ENCODE measurements around the gene PLA2G4E. TPM values are rescaled to one million over a fixed set of nuclear protein-coding genes. Genes with fewer than 3 reads are reported as not detected.

The PLA2G4E gene
- total RNA-seq, 2 experiments from 2014 or later: not detected

DNA sequence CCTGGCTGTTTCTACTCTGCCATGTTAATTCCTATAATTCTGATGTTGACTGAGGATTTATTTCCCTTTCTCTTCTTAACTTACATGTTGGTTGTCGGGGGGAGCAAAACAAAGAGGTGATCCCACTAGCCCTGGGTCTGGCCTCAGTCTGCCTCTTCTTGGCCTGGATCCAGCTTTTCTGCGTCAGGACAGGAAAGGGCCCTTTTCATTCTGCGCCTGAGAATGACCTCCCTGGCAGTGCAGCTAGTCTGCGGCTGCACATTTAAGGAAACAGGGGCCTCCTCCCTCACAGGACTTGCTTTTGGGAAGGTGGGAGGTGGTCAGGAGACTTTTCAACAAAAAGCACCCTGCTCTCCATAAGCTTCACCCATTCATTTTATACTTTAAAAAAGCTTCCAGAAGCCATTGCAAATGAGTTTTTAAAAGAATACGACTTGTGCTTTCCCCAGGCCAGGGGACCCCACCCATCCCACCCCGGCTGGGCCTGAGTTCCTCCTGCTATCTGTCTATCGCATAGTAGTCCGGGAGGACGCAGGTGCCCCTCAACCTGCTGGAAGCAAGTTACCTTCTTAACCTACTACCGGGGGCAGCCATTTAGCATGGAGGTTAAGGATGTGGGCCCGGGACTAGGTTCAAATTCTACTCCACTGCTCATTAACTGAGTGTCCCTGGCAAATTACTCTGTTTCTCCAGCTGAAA, 27.2 kb downstream of the PLA2G4E start:
- H3K9me3 Mint-ChIP-seq: no peaks in the 10 kb centered on the region
- no peak overlapping the region for H3K27ac Mint-ChIP-seq
- POLR2A ChIA-PET: no interaction called here
- no peak for DNase-seq
- CTCF ChIA-PET: interaction anchor here (1.0 kb wide), 2 partner anchors 9 to 12 kb away, joined by 3 to 4 read pairs; no protein-coding TSS in a partner anchor
- H3K4me1 Mint-ChIP-seq: no peaks in the 10 kb centered on the region
- H3K36me3 Mint-ChIP-seq (ENCODE audit: low read depth): no peaks in the 10 kb centered on the region
- no peak overlapping the region for H3K4me3 Mint-ChIP-seq
- H3K27me3 Mint-ChIP-seq: no peaks in the 10 kb centered on the region

DNA sequence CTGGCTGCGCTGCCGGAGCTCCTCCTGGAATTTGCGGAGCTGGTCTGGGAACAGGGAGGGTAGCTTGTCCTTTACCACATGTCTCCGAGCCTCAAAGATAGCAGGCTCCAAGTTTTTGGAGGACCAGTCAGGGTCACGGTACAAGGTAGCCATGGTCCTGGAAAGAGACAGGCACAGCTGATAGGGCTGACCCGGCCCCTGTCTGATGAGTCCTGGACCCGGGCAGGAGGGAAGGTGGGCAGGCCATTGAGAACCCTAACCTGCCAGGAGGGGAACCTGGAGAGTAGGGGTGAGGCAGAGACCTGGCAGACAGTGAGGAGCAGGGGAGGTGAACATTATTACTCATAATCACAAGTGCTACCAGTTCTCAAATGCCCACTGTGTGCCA, 28.0 kb downstream of the PLA2G4E start:
- no peak for DNase-seq
- Mint-ChIP-seq H3K4me3 (no peak overlapping the region), H3K9me3 (no peaks in the 10 kb centered on the region), H3K27me3 (no peaks in the 10 kb centered on the region), H3K27ac (no peak overlapping the region), H3K4me1 (no peaks in the 10 kb centered on the region), H3K36me3 (ENCODE audit: low read depth) (no peaks in the 10 kb centered on the region)
- POLR2A ChIA-PET: no interaction called here
- CTCF ChIA-PET: interaction anchor here (0.5 to 1.1 kb wide), 3 partner anchors 11 to 527 kb away, joined by 3 read pairs; no protein-coding TSS in a partner anchor

DNA sequence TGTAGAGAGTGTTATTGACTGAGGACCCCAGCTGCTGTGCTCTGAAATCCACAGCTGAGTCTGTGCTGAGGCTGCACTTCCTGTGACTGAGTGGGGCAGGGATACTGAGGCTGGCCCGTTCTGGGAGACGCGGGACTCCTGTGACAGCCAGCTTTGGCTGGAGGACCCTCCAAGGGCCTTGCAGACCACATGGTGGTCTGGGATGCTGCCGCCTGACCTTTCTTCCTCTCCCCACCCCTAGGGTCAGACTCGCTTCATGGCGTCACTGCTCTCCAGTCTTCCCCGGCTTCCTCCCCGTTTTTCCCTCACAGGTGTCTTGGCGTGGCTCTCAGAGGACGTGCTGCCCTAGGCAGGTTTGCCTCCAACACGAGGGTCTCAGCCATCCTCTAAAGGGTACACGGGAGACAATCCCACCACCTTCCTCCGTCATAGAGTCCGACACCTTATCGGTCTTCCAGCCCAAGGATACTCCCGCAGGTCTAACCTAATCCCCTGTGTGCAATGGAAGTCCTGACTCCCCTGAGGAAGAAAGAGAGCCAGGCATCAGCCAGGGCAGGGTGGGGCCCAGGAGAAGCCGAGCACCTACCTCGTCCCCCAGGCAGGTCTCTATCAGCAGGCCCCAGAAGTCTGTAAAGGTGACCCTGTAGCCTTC, 28.6 kb downstream of the PLA2G4E start:
- Mint-ChIP-seq H3K4me1 (no peaks in the 10 kb centered on the region), H3K36me3 (ENCODE audit: low read depth) (no peaks in the 10 kb centered on the region), H3K4me3 (no peak overlapping the region), H3K9me3 (no peaks in the 10 kb centered on the region), H3K27ac (no peak overlapping the region), H3K27me3 (no peaks in the 10 kb centered on the region)
- ChIA-PET CTCF (interaction anchor here (0.5 to 1.1 kb wide), 3 partner anchors 11 to 526 kb away, joined by 3 read pairs; no protein-coding TSS in a partner anchor), POLR2A (no interaction called here)
- no peak for DNase-seq

DNA sequence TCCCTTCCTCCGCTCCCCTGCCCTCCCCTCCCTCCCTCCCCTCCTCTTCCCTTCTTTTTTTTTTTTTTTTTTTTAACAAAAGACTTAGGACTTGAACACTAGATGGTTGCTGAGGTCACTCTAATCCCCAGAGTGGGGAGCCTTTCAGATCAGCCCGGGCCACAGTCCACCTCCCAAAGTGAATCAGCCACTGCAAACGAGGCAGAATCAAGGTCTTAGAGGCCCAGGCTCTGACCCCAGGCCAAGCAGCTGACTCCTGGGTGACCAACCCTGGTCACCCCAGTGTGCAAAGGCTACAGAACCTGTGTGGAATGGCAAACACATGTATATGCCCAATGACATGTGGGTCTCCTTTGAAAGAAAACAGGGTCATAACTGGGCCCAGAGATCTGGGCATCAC, 30.2 kb downstream of the PLA2G4E start:
- ChIA-PET POLR2A (no interaction called here), CTCF (interaction anchor here (1.0 to 2.5 kb wide), 7 partner anchors 8 to 141 kb away, joined by 3 to 20 read pairs (median 4); no protein-coding TSS in a partner anchor)
- H3K9me3 Mint-ChIP-seq: no peaks in the 10 kb centered on the region
- H3K4me1 Mint-ChIP-seq: no peaks in the 10 kb centered on the region
- no peaks in the 10 kb centered on the region for H3K27me3 Mint-ChIP-seq
- no peak overlapping the region for H3K27ac Mint-ChIP-seq
- no peak overlapping the region for H3K4me3 Mint-ChIP-seq
- DNase-seq: no peak
- no peaks in the 10 kb centered on the region for H3K36me3 Mint-ChIP-seq (ENCODE audit: low read depth)

DNA sequence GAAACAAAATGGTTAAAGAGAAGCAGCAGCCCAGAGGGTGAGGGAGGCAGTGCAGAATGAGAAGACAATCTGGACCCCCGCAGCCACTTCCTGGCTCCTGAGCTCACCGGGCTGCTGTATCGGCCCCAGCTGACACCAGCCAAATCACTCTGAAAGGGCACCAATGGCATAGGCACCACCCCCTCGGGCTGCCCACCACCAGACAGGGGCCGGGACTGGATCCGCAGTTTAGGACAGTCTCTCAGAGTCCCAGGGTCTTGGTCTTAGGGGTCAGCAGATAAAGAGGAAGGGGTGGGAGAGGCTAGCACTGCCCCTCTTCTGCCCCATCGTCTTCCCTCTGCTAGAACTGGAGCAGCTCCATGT, 30.6 kb downstream of the PLA2G4E start:
- DNase-seq: no peak
- Mint-ChIP-seq H3K9me3 (no peaks in the 10 kb centered on the region), H3K27me3 (no peaks in the 10 kb centered on the region), H3K36me3 (ENCODE audit: low read depth) (no peaks in the 10 kb centered on the region), H3K27ac (no peak overlapping the region), H3K4me1 (no peaks in the 10 kb centered on the region), H3K4me3 (no peak overlapping the region)
- POLR2A ChIA-PET: no interaction called here
- CTCF ChIA-PET: interaction anchor here (0.6 to 2.5 kb wide), 21 partner anchors 8 to 523 kb away, joined by 3 to 20 read pairs (median 4); partner anchors contain the start of gene PLA2G4E

DNA sequence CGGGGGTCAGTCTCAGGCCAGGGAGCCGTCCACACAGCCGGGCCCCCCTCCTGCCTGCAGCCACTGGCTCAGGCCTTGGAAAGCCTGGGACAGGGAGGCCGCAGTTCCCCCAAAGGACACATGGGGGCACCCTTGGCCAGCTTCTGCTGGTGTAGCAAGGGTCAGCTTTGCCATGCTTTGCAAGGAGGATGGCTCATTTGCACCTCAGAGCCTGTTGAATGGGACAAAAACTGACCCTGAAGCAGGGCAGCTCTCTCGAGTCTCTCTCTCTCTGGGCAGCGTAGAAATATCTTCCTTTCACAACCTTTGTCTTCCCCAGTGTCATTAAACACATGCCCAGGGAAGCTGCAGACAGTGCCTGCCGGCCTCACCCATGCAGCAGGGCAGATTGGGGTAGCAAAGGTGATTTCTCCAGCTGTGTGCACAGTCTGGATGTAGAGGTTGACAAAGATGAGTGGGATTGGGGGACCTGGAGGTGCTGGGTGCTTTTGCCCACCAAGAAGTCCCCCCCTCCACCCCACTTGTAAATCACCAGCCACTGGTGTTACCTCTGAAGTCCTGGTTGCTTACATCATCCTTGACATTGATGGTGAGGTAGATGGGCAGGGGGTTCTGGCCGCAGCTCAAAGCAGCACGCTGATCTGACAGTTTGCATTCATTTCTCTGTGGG, 31.1 kb downstream of the PLA2G4E start:
- ChIA-PET CTCF (interaction anchor here (0.6 to 2.5 kb wide), 33 partner anchors 8 to 1085 kb away, joined by 3 to 20 read pairs (median 4); partner anchors contain the start of gene PLA2G4E), POLR2A (interaction anchor here (0.6 kb wide), 1 partner anchor 117 kb away, joined by 4 read pairs; no protein-coding TSS in a partner anchor)
- Mint-ChIP-seq H3K27ac (no peak overlapping the region), H3K9me3 (no peaks in the 10 kb centered on the region), H3K27me3 (no peaks in the 10 kb centered on the region), H3K36me3 (ENCODE audit: low read depth) (no peaks in the 10 kb centered on the region), H3K4me3 (no peak overlapping the region), H3K4me1 (no peaks in the 10 kb centered on the region)
- DNase-seq: peak; percentile 83

DNA sequence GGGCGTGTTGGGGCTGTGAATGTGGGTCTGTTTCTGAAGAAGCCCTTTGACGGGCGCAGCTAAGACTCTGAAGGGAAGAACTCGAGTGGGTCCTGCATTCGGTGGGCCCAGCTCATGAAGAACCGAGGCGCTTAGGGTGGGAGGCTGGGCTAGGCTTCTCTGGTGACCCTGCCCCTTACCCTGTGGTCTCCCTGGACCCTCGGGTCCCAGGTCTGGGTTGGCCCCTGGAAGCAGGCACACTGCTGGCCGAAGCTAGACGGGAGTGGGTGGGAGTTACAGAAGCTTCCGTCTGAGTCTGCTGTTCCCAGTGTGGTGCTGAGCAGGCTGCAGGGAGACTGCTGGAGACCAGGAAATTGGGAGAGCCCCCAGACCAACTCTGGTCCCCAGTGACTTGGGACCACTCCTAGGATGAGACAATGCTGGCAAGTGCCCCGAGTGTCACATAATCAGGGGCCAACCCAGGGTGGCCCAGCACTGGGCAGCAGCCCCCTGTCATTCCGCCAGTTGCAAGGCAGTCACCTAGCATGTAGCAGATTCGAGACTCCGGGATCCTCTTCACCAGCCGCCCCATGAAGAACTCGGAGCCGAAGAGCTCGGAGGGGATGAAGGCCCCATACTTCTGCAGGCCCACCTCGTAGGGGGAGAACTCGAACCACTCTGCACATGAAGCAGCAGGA, 31.8 kb downstream of the PLA2G4E start:
- H3K9me3 Mint-ChIP-seq: no peaks in the 10 kb centered on the region
- H3K4me1 Mint-ChIP-seq: no peaks in the 10 kb centered on the region
- no peak overlapping the region for H3K27ac Mint-ChIP-seq
- no peaks in the 10 kb centered on the region for H3K36me3 Mint-ChIP-seq (ENCODE audit: low read depth)
- no peaks in the 10 kb centered on the region for H3K27me3 Mint-ChIP-seq
- POLR2A ChIA-PET: interaction anchor here (0.6 kb wide), 1 partner anchor 118 kb away, joined by 4 read pairs; no protein-coding TSS in a partner anchor
- no peak for DNase-seq
- no peak overlapping the region for H3K4me3 Mint-ChIP-seq
- CTCF ChIA-PET: interaction anchor here (0.6 to 2.5 kb wide), 23 partner anchors 9 to 1086 kb away, joined by 3 to 20 read pairs (median 4); partner anchors contain the start of gene PLA2G4E

DNA sequence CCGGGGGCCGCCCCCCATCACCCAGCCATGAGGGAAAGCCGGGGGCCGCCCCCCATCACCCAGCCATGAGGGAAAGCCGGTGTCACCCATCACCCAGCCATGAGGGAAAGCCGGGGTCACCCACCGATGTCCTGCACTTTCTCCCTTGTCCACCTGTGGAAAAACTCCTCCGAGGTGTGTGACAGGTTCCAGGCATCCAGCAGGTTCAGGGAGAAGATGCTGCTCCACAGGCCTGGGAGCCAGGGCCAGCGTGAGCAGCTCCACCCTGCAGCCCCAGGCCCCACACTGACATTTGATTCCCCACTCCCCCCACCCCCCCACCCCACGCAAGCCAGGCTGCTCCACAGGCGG, 32.9 kb downstream of the PLA2G4E start:
- no peaks in the 10 kb centered on the region for H3K27me3 Mint-ChIP-seq
- POLR2A ChIA-PET: no interaction called here
- CTCF ChIA-PET: interaction anchor here (1.8 to 1.9 kb wide), 2 partner anchors 24 to 261 kb away, joined by 4 to 6 read pairs; no protein-coding TSS in a partner anchor
- DNase-seq: no peak
- H3K9me3 Mint-ChIP-seq: no peaks in the 10 kb centered on the region
- H3K4me3 Mint-ChIP-seq: no peak overlapping the region
- no peaks in the 10 kb centered on the region for H3K36me3 Mint-ChIP-seq (ENCODE audit: low read depth)
- H3K27ac Mint-ChIP-seq: no peak overlapping the region
- no peaks in the 10 kb centered on the region for H3K4me1 Mint-ChIP-seq

DNA sequence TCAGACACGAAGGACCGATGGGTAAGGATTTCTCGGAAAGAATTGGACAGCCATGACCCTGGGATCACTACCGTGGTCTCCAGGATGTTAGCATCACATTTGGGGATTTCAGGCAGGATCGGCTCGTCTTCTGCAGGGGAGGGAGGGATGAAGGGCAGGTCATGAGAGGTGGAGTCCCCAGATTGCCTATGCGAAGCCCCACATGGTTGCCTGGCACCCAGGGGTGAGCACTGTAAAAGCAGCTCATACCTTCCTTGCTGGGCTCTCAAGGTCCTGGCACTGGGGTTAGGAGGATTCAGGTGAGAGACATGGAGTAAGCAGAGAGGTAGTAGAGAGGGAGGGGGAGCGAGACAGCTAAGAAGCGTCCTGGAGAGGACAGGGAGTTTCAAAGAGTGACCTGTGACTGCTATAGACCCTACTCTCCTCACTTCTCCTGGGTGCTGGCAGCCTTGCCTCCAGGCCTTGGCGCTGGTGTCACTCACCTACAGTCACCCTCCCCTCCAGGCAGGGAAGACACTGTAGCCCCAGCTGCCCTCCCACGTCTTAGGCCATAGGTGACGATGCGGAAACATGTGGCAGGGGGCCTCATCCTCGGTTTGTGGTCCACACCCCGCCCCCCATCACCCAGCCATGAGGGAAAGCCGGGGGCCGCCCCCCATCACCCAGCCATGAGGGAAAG, 33.5 kb downstream of the PLA2G4E start:
- no peak for DNase-seq
- no peak overlapping the region for H3K4me3 Mint-ChIP-seq
- POLR2A ChIA-PET: no interaction called here

DNA sequence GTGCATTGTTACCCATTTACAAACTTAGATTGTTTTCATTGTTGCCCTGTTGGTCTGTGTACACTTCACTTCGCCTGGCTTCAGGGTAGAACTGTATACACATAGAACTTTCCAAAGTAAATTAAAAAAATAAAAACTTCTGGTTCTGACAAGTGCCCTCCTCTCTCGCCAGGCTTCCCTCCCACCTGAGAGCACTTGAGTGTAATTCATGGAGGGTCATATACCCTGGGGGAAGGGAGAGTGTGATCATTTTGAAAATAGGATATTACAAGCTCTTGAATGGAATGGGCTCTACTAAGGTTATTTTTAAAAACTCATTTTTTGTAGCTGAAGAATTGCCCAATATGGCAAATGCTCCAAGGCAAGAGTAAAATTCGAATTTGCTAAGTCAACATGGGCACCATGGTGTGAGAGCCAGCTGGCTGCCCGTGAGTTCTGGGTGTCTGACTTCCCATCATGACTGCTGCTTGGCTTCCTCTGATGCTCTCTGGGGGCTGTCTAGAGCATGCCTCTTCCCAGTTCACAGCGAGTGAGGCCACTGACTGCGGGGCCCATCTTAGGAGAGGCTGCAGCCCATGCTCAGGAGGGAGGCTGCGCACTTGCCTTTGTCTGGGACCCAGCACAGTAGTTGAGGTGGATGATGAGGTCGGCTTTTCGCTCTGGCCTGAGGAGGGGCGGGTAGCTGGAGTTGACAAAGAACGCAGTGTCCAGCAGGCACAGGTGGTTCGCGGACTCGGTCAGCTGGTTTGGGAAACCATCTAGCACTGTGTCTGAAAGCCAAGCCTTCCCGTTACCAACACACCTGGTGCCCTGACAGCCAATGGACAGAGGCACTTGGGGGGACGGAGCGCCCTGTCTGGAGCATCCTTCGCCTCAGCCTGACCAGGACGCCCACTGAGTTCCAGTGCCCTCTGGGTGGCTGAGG, 35.3 kb downstream of the PLA2G4E start:
- ChIA-PET POLR2A (no interaction called here), CTCF (interaction anchor here (0.6 to 3.0 kb wide), 6 partner anchors 7 to 72 kb away, joined by 3 to 17 read pairs (median 4); partner anchors contain the start of gene EHD4)
- no peak for DNase-seq
- Mint-ChIP-seq H3K9me3 (no peaks in the 10 kb centered on the region), H3K4me3 (no peak overlapping the region), H3K4me1 (peaks cover 18% of the 10 kb centered on the region), H3K36me3 (ENCODE audit: low read depth) (no peaks in the 10 kb centered on the region), H3K27me3 (no peaks in the 10 kb centered on the region), H3K27ac (no peak overlapping the region)

More for the DNA sequence above, 33.5 kb downstream of the PLA2G4E start:
- H3K36me3 Mint-ChIP-seq (ENCODE audit: low read depth): no peaks in the 10 kb centered on the region
- no peaks in the 10 kb centered on the region for H3K27me3 Mint-ChIP-seq
- peaks cover under 1% of the 10 kb centered on the region for H3K4me1 Mint-ChIP-seq
- no peak overlapping the region for H3K27ac Mint-ChIP-seq
- H3K9me3 Mint-ChIP-seq: no peaks in the 10 kb centered on the region
- CTCF ChIA-PET: interaction anchor here (1.8 kb wide), 1 partner anchor 25 kb away, joined by 6 read pairs; no protein-coding TSS in a partner anchor

DNA sequence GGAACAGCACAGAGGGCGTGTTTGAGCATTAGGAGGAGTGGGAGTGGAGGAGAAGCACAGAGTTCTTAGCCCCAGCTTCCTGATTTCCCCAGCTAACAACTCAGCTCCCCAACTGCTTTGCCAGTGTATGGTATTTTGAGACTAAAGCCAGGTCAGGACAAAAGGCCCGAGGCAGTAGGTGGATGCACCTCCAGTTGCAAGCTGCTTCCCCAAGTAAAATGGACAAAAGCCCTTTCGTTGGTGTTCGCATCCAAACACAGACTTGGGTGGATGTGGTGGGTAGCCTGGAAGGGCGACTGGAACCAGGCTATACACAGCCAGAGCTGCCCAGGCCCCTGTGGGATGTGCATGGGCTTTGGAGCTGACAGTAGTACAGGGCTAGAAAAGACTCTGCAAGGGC, 36.2 kb downstream of the PLA2G4E start:
- no peaks in the 10 kb centered on the region for H3K36me3 Mint-ChIP-seq (ENCODE audit: low read depth)
- ChIA-PET POLR2A (no interaction called here), CTCF (interaction anchor here (1.1 to 3.0 kb wide), 5 partner anchors 11 to 73 kb away, joined by 3 to 17 read pairs (median 4); partner anchors contain the start of gene EHD4)
- no peaks in the 10 kb centered on the region for H3K27me3 Mint-ChIP-seq
- H3K4me3 Mint-ChIP-seq: no peak overlapping the region
- no peaks in the 10 kb centered on the region for H3K9me3 Mint-ChIP-seq
- no peak for DNase-seq
- no peak overlapping the region for H3K27ac Mint-ChIP-seq
- peaks cover 24% of the 10 kb centered on the region for H3K4me1 Mint-ChIP-seq

Data from activated CD4-positive, alpha-beta T cell treated with anti-CD3 and anti-CD28 coated beads, Interleukin-2, amount 10 ng/mL, durations not matched to agents 7 days and 5 days (primary cell).